GM06990 (cell line): Measurements from ENCODE around the gene PARVB.

Experiments used
- DNase-seq: peaks from one replicate; pipeline ENCODE4 v3.0.0-alpha.2; 2011; ENCODE audit not compliant: insufficient read length; ENCODE audit errors: extremely low read depth
- H3K27me3 ChIP-seq: replicated peaks from 2 replicates; pipeline ENCODE4 v1.6.0; 2011; ENCODE audit warnings: low read length; ENCODE audit not compliant: control insufficient read depth, insufficient read depth
- H3K36me3 ChIP-seq: 2 replicates; pipeline ENCODE4 v1.5.1; 2011; ENCODE audit warnings: low read length; ENCODE audit not compliant: control insufficient read depth, insufficient read depth
- H3K4me3 ChIP-seq: replicated peaks from 2 replicates; pipeline ENCODE4 v1.5.1; 2011; ENCODE audit warnings: low read depth, mild to moderate bottlenecking, control low read depth, low read length
- CTCF ChIP-seq: IDR thresholded peaks from 2 replicates; pipeline ENCODE4 v1.5.1; 2011; ENCODE audit warnings: low read length, control low read depth, mild to moderate bottlenecking, inconsistent platforms; ENCODE audit not compliant: insufficient read depth, poor library complexity, severe bottlenecking

The PARVB gene

GRCh38 chr22:44163536-44163935 lies 139.4 kb downstream of the PARVB start:
- no peak for DNase-seq
- Histone ChIP-seq H3K4me3 (no peak overlapping the region), H3K36me3 (peaks cover 34% of the 10 kb centered on the region), H3K27me3 (no peaks in the 10 kb centered on the region)
- TF ChIP-seq CTCF = no peak

DNA sequence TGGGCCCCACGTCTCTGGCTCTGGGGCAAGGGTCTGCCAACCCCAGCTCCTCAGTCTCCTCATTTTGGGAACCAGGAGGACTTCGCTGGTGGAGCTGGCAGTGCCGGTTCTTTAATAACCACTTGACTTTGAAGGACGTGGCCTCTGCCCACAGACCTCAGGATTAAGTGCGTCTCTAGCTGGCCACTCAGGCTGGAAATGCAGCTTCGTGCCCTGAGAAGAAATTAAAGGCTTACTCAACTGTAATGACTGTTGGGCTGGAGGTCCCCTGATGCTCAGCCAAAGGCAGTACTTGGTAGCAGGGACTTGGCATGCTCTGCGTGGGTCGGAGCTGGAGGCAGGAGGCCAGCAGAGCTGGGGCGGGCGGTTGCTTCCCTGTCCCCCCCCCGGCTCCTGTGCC lies 139.9 kb downstream of the PARVB start:
- Histone ChIP-seq H3K4me3 (no peak overlapping the region), H3K36me3 (peaks cover 33% of the 10 kb centered on the region), H3K27me3 (no peaks in the 10 kb centered on the region)
- no peak for TF ChIP-seq CTCF
- no peak for DNase-seq

- TF ChIP-seq CTCF = no peak
- H3K36me3 ChIP-seq = peaks cover 26% of the 10 kb centered on the region
- DNase-seq = no peak
- no peak overlapping the region for H3K4me3 ChIP-seq
- no peaks in the 10 kb centered on the region for H3K27me3 ChIP-seq
These were observed 141.3 kb downstream of the PARVB start for GRCh38 chr22:44165286-44165874.

GRCh38 chr22:44166498-44167276 lies 142.6 kb downstream of the PARVB start:
- no peak for TF ChIP-seq CTCF
- no peaks in the 10 kb centered on the region for H3K27me3 ChIP-seq
- H3K36me3 ChIP-seq = peaks cover 24% of the 10 kb centered on the region
- H3K4me3 ChIP-seq = no peak overlapping the region
- no peak for DNase-seq

DNA sequence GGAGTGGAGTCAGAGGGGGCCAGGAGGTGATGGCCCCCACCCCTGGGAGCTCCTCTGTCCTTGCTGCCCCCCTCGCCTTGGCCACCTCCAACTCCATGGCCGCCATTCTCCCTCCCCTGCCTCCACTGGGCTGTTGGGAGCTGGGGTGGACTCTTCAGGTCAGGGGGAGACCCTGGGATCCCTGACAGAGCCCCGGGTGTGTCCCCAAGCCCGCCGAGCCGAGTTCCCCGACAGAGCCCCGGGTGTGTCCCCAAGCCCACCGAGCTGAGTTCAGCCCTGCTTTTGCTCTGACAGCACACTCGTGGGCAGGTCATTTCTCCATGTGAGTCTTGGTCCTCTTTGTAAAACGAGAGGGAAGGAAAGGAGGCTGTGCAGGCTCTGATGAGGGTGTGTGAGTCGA lies 143.4 kb downstream of the PARVB start:
- no peaks in the 10 kb centered on the region for H3K27me3 ChIP-seq
- no peak overlapping the region for H3K4me3 ChIP-seq

More for the DNA sequence above, 143.4 kb downstream of the PARVB start:
- DNase-seq = no peak
- H3K36me3 ChIP-seq = peaks cover 21% of the 10 kb centered on the region
- TF ChIP-seq CTCF = no peak
